ENCODE results near the gene IFFO2. TPM values are rescaled to one million over a fixed set of nuclear protein-coding genes. Genes with fewer than 3 reads are reported as not detected.

Gene IFFO2
- total and polyA plus RNA-seq, 10 of the 15 experiments (the other 5 are each of a cell fraction or from before 2014, with no cell fraction given): 1.2 to 18.4 (median 6.7) TPM

DNA sequence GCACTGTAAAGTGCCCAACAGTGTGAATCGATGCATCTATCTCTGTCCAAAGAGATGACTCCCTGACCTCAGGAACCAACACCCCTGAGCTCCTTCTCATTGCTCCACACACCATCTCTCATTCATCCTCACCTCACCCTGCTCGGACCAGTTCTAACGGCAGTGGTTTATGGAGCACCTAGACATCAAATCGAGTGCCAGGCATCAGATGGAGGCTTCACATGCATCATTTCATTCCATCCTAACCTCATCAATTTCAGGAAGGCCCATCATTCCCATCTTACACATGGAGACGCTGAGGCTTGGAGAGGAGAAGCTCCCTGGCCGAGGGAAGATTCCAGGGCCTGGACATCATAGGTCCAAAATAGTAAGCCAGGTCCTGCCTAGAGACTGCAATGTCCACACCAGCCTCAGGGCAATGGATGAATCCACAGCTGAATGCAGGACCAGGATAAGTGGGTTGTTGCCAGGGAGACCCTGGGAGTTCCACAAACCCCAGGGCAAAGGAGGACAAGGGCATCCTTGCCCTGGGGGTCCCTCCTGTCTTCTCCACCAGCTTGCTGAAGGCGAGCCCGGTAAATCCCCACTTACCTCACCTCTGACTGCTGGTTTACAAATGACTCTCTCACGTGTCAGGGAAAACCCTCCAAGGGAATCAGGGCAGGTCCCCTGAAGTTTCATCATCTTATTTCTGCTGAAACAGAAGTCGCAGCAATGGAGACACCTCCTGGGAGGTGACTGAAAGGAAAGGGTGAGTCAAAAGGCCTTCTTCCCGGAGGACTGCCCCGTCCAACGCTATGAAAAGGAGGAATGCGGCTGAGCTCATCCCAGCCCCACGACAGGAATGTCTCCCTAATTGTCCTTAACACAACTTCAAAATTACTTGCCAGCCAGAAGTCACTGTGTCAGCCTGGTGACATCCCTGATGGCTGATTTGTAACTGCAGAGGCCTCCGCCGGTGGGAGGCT is 9.0 kb upstream of the IFFO2 start (continued):
- TF ChIP-seq, protein P1, sequence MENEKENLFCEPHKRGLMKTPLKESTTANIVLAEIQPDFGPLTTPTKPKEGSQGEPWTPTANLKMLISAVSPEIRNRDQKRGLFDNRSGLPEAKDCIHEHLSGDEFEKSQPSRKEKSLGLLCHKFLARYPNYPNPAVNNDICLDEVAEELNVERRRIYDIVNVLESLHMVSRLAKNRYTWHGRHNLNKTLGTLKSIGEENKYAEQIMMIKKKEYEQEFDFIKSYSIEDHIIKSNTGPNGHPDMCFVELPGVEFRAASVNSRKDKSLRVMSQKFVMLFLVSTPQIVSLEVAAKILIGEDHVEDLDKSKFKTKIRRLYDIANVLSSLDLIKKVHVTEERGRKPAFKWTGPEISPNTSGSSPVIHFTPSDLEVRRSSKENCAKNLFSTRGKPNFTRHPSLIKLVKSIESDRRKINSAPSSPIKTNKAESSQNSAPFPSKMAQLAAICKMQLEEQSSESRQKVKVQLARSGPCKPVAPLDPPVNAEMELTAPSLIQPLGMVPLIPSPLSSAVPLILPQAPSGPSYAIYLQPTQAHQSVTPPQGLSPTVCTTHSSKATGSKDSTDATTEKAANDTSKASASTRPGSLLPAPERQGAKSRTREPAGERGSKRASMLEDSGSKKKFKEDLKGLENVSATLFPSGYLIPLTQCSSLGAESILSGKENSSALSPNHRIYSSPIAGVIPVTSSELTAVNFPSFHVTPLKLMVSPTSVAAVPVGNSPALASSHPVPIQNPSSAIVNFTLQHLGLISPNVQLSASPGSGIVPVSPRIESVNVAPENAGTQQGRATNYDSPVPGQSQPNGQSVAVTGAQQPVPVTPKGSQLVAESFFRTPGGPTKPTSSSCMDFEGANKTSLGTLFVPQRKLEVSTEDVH (IDR thresholded peaks at IDR 0.05; ENCODE audit: low read depth, partially characterized antibody): no peak
- TF ChIP-seq, protein P2, sequence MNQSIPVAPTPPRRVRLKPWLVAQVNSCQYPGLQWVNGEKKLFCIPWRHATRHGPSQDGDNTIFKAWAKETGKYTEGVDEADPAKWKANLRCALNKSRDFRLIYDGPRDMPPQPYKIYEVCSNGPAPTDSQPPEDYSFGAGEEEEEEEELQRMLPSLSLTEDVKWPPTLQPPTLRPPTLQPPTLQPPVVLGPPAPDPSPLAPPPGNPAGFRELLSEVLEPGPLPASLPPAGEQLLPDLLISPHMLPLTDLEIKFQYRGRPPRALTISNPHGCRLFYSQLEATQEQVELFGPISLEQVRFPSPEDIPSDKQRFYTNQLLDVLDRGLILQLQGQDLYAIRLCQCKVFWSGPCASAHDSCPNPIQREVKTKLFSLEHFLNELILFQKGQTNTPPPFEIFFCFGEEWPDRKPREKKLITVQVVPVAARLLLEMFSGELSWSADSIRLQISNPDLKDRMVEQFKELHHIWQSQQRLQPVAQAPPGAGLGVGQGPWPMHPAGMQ (IDR thresholded peaks at IDR 0.05; ENCODE audit: borderline replicate concordance): no peak
- TF ChIP-seq SMAD5 (IDR thresholded peaks at IDR 0.05; ENCODE audit: low read depth) (no peak), RB1 (IDR thresholded peaks at IDR 0.05; ENCODE audit: borderline replicate concordance) (no peak), ZNF207 (IDR thresholded peaks at IDR 0.05; ENCODE audit: borderline replicate concordance) (no peak), BCL11A (IDR thresholded peaks at IDR 0.05; ENCODE audit: low read depth, low read length) (no peak), MTA2 (IDR thresholded peaks at IDR 0.05; ENCODE audit: low read depth) (no peak), RELA (IDR thresholded peaks at IDR 0.05; ENCODE audit: borderline replicate concordance, partially characterized antibody) (peak; percentile 50), BRCA1 (IDR thresholded peaks at IDR 0.05; ENCODE audit: low read depth, low read length) (no peak), SMARCA5 (IDR thresholded peaks at IDR 0.05) (no peak), RAD21 (IDR thresholded peaks at IDR 0.05; ENCODE audit: insufficient read depth, low read depth, low read length) (peak; percentile 54), TARDBP (IDR thresholded peaks at IDR 0.05; ENCODE audit: borderline replicate concordance) (no peak), IRF4 (IDR thresholded peaks at IDR 0.05; ENCODE audit: low read depth, low read length) (no peak), ZNF622 (IDR thresholded peaks at IDR 0.05) (no peak), MTA3 (IDR thresholded peaks at IDR 0.05; ENCODE audit: borderline replicate concordance, low read length) (no peak), MEF2A (IDR thresholded peaks at IDR 0.05; ENCODE audit: insufficient read depth, low read depth, low read length) (0 out of 2 replicates have a peak, but pooled peaks have one; percentile 36), HDAC6 (IDR thresholded peaks at IDR 0.05; ENCODE audit: unreplicated experiment) (no peak)
- TF ChIP-seq, protein P3, sequence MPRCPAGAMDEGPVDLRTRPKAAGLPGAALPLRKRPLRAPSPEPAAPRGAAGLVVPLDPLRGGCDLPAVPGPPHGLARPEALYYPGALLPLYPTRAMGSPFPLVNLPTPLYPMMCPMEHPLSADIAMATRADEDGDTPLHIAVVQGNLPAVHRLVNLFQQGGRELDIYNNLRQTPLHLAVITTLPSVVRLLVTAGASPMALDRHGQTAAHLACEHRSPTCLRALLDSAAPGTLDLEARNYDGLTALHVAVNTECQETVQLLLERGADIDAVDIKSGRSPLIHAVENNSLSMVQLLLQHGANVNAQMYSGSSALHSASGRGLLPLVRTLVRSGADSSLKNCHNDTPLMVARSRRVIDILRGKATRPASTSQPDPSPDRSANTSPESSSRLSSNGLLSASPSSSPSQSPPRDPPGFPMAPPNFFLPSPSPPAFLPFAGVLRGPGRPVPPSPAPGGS (IDR thresholded peaks at IDR 0.05; ENCODE audit: borderline replicate concordance, insufficient read depth, low read depth, low read length, poor library complexity, severe bottlenecking): peak; percentile 61
- TF ChIP-seq, protein P4, sequence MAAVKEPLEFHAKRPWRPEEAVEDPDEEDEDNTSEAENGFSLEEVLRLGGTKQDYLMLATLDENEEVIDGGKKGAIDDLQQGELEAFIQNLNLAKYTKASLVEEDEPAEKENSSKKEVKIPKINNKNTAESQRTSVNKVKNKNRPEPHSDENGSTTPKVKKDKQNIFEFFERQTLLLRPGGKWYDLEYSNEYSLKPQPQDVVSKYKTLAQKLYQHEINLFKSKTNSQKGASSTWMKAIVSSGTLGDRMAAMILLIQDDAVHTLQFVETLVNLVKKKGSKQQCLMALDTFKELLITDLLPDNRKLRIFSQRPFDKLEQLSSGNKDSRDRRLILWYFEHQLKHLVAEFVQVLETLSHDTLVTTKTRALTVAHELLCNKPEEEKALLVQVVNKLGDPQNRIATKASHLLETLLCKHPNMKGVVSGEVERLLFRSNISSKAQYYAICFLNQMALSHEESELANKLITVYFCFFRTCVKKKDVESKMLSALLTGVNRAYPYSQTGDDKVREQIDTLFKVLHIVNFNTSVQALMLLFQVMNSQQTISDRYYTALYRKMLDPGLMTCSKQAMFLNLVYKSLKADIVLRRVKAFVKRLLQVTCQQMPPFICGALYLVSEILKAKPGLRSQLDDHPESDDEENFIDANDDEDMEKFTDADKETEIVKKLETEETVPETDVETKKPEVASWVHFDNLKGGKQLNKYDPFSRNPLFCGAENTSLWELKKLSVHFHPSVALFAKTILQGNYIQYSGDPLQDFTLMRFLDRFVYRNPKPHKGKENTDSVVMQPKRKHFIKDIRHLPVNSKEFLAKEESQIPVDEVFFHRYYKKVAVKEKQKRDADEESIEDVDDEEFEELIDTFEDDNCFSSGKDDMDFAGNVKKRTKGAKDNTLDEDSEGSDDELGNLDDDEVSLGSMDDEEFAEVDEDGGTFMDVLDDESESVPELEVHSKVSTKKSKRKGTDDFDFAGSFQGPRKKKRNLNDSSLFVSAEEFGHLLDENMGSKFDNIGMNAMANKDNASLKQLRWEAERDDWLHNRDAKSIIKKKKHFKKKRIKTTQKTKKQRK (IDR thresholded peaks at IDR 0.05; ENCODE audit: low read depth, low read length): no peak

Data from GM12878 (cell line).